Smooth muscle cell (in vitro differentiated cells): ENCODE measurements around the gene SLC43A1. TPM values are rescaled to one million over a fixed set of nuclear protein-coding genes. Genes with fewer than 3 reads are reported as not detected.

ENCODE experiments used
- DNase-seq: peaks from one replicate; lab custom pipeline; 2025; ENCODE audit not compliant: unreplicated experiment; lab: John Stamatoyannopoulos, UW
- H2AFZ ChIP-seq: fragments of 200-600 bp; sonication (generic); 2 replicates; pipeline ENCODE4 v1.6.0; 2016; ENCODE audit warnings: antibody characterized with exemption, low read depth, mild to moderate bottlenecking
- H3F3A ChIP-seq: fragments of 200-600 bp; sonication (generic); 2 replicates; pipeline ENCODE4 v1.6.0; 2017; ENCODE audit warnings: antibody characterized with exemption, low read depth
- H3K27ac ChIP-seq: fragments of 200-600 bp; sonication (generic); 2 replicates; pipeline ENCODE4 v1.5.1; 2016; ENCODE audit warnings: low read depth, mild to moderate bottlenecking
- H3K27me3 ChIP-seq: fragments of 200-600 bp; sonication (generic); 2 replicates; pipeline ENCODE4 v1.6.1; 2016; ENCODE audit warnings: low read depth, mild to moderate bottlenecking
- H3K36me3 ChIP-seq: fragments of 200-600 bp; sonication (generic); 2 replicates; pipeline ENCODE4 v1.5.1; 2016; ENCODE audit warnings: low read depth
- H3K4me1 ChIP-seq: fragments of 200-600 bp; sonication (generic); 2 replicates; pipeline ENCODE4 v1.5.1; 2016; ENCODE audit warnings: low read depth
- H3K4me2 ChIP-seq: fragments of 200-600 bp; sonication (generic); 2 replicates; pipeline ENCODE4 v1.6.0; 2016; ENCODE audit warnings: mild to moderate bottlenecking
- H3K4me3 ChIP-seq: fragments of 200-600 bp; sonication (generic); 2 replicates; pipeline ENCODE4 v1.5.1; 2016; ENCODE audit warnings: mild to moderate bottlenecking
- H3K79me2 ChIP-seq: fragments of 200-600 bp; sonication (generic); 2 replicates; pipeline ENCODE4 v1.6.0; 2016; ENCODE audit warnings: low read depth, mild to moderate bottlenecking
- H3K9ac ChIP-seq: fragments of 200-600 bp; sonication (generic); 2 replicates; pipeline ENCODE4 v1.6.0; 2016; ENCODE audit warnings: low read depth
- H3K9me3 ChIP-seq: fragments of 200-600 bp; sonication (generic); replicated peaks from 2 replicates; pipeline ENCODE4 v1.5.1; 2016; ENCODE audit warnings: low read depth
- H4K20me1 ChIP-seq: fragments of 200-600 bp; sonication (generic); 2 replicates; pipeline ENCODE4 v1.6.0; 2016; ENCODE audit warnings: low read depth
- WGBS: methylation state at CpG from one replicate; pipeline ENCODE4 v1.1.7; 2016; ENCODE audit warnings: low lambda C conversion rate; 5-methylcytosine and 5-hydroxymethylcytosine counted together
- polyA plus RNA-seq: library from polyadenylated mRNA; unstranded; fragments of >200 nt; fragmentation: Nextera tagmentation; extraction: Ambion mirVana; gene quantifications from 2 replicates; pipeline ENCODE4 v1.2.1, GENCODE V29; 2016
- total RNA-seq: library from RNA; depleted of rRNA; stranded (reverse); fragments of >200 nt; gene quantifications from 2 replicates; pipeline ENCODE4 v1.2.3, GENCODE V29; 2014
- TF ChIP-seq, protein P1 (sequence below): fragments of 200-600 bp; sonication (generic); IDR thresholded peaks from 2 replicates; pipeline ENCODE4 v1.5.1; 2017; ENCODE audit warnings: borderline replicate concordance, mild to moderate bottlenecking, antibody characterized with exemption; ENCODE audit not compliant: insufficient read depth, poor library complexity, severe bottlenecking

The SLC43A1 gene
- total and polyA plus RNA-seq, 2 experiments from 2014 or later: 1.3 to 7.3 TPM

GRCh38 chr11:57467508-57468157 lies 47.9 kb downstream of the SLC43A1 start:
- 78% methylated on average over 21 of the region's 23 CpGs for WGBS
- Histone ChIP-seq H3K27me3 (peaks cover 82% of the 10 kb centered on the region), H3K79me2 (no peaks in the 10 kb centered on the region), H3K4me1 (peaks cover 9% of the 10 kb centered on the region), H4K20me1 (no peaks in the 10 kb centered on the region), H3K4me3 (no peak overlapping the region), H3K9ac (no peak overlapping the region), H3K36me3 (no peaks in the 10 kb centered on the region), H3K9me3 (no peaks in the 10 kb centered on the region), H3K27ac (no peak overlapping the region), H3F3A (no peaks in the 10 kb centered on the region), H3K4me2 (no peak overlapping the region), H2AFZ (no peak overlapping the region)
- no peak for DNase-seq
- TF ChIP-seq, protein P1, sequence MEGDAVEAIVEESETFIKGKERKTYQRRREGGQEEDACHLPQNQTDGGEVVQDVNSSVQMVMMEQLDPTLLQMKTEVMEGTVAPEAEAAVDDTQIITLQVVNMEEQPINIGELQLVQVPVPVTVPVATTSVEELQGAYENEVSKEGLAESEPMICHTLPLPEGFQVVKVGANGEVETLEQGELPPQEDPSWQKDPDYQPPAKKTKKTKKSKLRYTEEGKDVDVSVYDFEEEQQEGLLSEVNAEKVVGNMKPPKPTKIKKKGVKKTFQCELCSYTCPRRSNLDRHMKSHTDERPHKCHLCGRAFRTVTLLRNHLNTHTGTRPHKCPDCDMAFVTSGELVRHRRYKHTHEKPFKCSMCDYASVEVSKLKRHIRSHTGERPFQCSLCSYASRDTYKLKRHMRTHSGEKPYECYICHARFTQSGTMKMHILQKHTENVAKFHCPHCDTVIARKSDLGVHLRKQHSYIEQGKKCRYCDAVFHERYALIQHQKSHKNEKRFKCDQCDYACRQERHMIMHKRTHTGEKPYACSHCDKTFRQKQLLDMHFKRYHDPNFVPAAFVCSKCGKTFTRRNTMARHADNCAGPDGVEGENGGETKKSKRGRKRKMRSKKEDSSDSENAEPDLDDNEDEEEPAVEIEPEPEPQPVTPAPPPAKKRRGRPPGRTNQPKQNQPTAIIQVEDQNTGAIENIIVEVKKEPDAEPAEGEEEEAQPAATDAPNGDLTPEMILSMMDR: no peak

DNA sequence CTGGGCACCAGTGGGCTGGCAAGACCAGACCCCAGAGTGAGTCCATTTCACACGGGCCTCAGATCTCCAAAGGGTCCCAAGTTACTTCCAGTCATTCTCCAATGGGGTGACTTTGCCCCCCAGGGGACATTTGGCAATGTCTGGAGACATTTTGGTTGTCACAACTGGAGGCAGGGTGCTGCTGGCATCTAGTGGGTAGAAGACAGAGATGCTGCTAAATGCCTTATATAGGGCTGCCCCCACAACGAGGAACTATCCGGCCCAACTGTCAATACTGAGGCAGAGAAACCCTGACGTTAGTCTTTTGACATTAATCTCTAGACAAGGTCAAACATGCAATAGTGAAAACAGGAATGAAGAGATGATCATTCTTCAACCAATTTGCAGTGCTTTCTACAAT lies 48.8 kb downstream of the SLC43A1 start:
- no peak overlapping the region for H3K4me3 ChIP-seq
- no peak for DNase-seq

GRCh38 chr11:57464539-57465181 lies 50.8 kb downstream of the SLC43A1 start:
- Histone ChIP-seq H2AFZ (no peak overlapping the region), H3F3A (no peaks in the 10 kb centered on the region), H3K4me2 (no peak overlapping the region), H3K27ac (no peak overlapping the region), H3K9me3 (no peaks in the 10 kb centered on the region), H3K36me3 (no peaks in the 10 kb centered on the region), H3K4me1 (peaks cover 9% of the 10 kb centered on the region), H4K20me1 (no peaks in the 10 kb centered on the region), H3K9ac (no peak overlapping the region), H3K27me3 (peaks cover 84% of the 10 kb centered on the region), H3K4me3 (no peak overlapping the region), H3K79me2 (no peaks in the 10 kb centered on the region)
- WGBS: 56% methylated on average over 29 of the region's 30 CpGs
- no peak for DNase-seq
- TF ChIP-seq, protein P1: no peak

More for the DNA sequence above, 48.8 kb downstream of the SLC43A1 start:
- 83% methylated on average over 4 of the region's 4 CpGs for WGBS
- H3K27me3 ChIP-seq: peaks cover 82% of the 10 kb centered on the region
- no peaks in the 10 kb centered on the region for H3K36me3 ChIP-seq
- no peak overlapping the region for H3K27ac ChIP-seq
- H3F3A ChIP-seq: no peaks in the 10 kb centered on the region
- H4K20me1 ChIP-seq: no peaks in the 10 kb centered on the region
- H3K9ac ChIP-seq: no peak overlapping the region
- H3K4me1 ChIP-seq: peaks cover 9% of the 10 kb centered on the region
- H3K4me2 ChIP-seq: no peak overlapping the region
- no peaks in the 10 kb centered on the region for H3K79me2 ChIP-seq
- H2AFZ ChIP-seq: no peak overlapping the region
- TF ChIP-seq, protein P1: no peak
- H3K9me3 ChIP-seq: no peaks in the 10 kb centered on the region
